HG02943 (cell line): ENCODE data around the gene RBM47.
A peak's percentile ranks its signal among the peaks of the same experiment; 100 is the strongest.

Experiments used
- ATAC-seq: cut with Tn5 transposase; IDR thresholded peaks from one replicate; pipeline ENCODE4 v1.9.1; 2021; ENCODE audit warnings: mild to moderate bottlenecking, low read depth, moderate library complexity; ENCODE audit not compliant: unreplicated experiment

RBM47 gene

GRCh38 chr4:40626183-40626990, 3.3 kb downstream of the RBM47 start:
- ATAC-seq: no peak

- no peak for ATAC-seq
These were observed 6.0 kb downstream of the RBM47 start for GRCh38 chr4:40623707-40624106.

GRCh38 chr4:40622913-40623312, 6.8 kb downstream of the RBM47 start:
- no peak for ATAC-seq

- ATAC-seq: peak; percentile 40
These were observed 7.8 kb downstream of the RBM47 start for GRCh38 chr4:40621592-40622512.

GRCh38 chr4:40621229-40621591, 8.5 kb downstream of the RBM47 start:
- ATAC-seq: peak; percentile 29

GRCh38 chr4:40619600-40619999, 10.1 kb downstream of the RBM47 start:
- no peak for ATAC-seq

GRCh38 chr4:40617872-40618271, 11.8 kb downstream of the RBM47 start:
- ATAC-seq: no peak

GRCh38 chr4:40614031-40614430, 15.6 kb downstream of the RBM47 start:
- ATAC-seq: no peak

GRCh38 chr4:40613456-40613855, 16.2 kb downstream of the RBM47 start:
- ATAC-seq: no peak

- ATAC-seq: no peak
These were observed 16.8 kb downstream of the RBM47 start for GRCh38 chr4:40612831-40613230.

- no peak for ATAC-seq
These were observed 17.4 kb downstream of the RBM47 start for GRCh38 chr4:40612283-40612682.

GRCh38 chr4:40608628-40609027, 21.0 kb downstream of the RBM47 start:
- no peak for ATAC-seq

GRCh38 chr4:40607221-40607620, 22.4 kb downstream of the RBM47 start:
- no peak for ATAC-seq

GRCh38 chr4:40606239-40606767, 23.4 kb downstream of the RBM47 start:
- ATAC-seq: no peak

GRCh38 chr4:40603281-40603680, 26.4 kb downstream of the RBM47 start:
- ATAC-seq: no peak

- no peak for ATAC-seq
These were observed 28.0 kb downstream of the RBM47 start for GRCh38 chr4:40601641-40602040.

GRCh38 chr4:40600850-40601249, 28.8 kb downstream of the RBM47 start:
- no peak for ATAC-seq

- no peak for ATAC-seq
These were observed 30.2 kb downstream of the RBM47 start for GRCh38 chr4:40599431-40599830.

- ATAC-seq: no peak
These were observed 33.1 kb downstream of the RBM47 start for GRCh38 chr4:40596522-40596921.

- ATAC-seq: no peak
These were observed 33.7 kb downstream of the RBM47 start for GRCh38 chr4:40595981-40596380.
